Measurements from ENCODE around the gene P3H3. TPM values are rescaled to one million over a fixed set of nuclear protein-coding genes. Genes with fewer than 3 reads are reported as not detected.
"Not testable (repeated sequence)": the region's sequence is repeated elsewhere in the genome, so short reads cannot be mapped to it uniquely, and the experiment has no call there.

Gene P3H3
- total RNA-seq, 1 donor from 2014 or later: 22.1 TPM

GRCh38 chr12:6867413-6868210, 39.4 kb downstream of the P3H3 start, which contains the start of gene TPI1:
Gene TPI1, plus strand, starts transcription at chr12:6867531. Its CDS starts 36 bp downstream, at chr12:6867567.
- DNase-seq: peak; percentile 86

GRCh38 chr12:6868211-6869048, 40.2 kb downstream of the P3H3 start:
- DNase-seq: peak; percentile 32

- DNase-seq: peak; percentile 88
These were observed 41.1 kb downstream of the P3H3 start for GRCh38 chr12:6869049-6870021.

- not testable (repeated sequence) for DNase-seq
These were observed 42.1 kb downstream of the P3H3 start for GRCh38 chr12:6870304-6870703.

- no peak for DNase-seq
These were observed 43.1 kb downstream of the P3H3 start for GRCh38 chr12:6871052-6871957.

- DNase-seq: peak; percentile 86
These were observed 44.2 kb downstream of the P3H3 start for GRCh38 chr12:6872073-6873048.

- peak; percentile 96 for DNase-seq
These were observed 45.1 kb downstream of the P3H3 start, which contains the start of gene SPSB2 for GRCh38 chr12:6873094-6874014. Gene SPSB2, minus strand, starts transcription at chr12:6873303. Its CDS starts 402 bp downstream, at chr12:6872901.

- not testable (repeated sequence) for DNase-seq
These were observed 45.8 kb downstream of the P3H3 start for GRCh38 chr12:6874015-6874368.

- DNase-seq: not testable (repeated sequence)
These were observed 51.6 kb downstream of the P3H3 start for GRCh38 chr12:6879824-6880223.

GRCh38 chr12:6883252-6883651, 55.0 kb downstream of the P3H3 start:
- DNase-seq: no peak

GRCh38 chr12:6883683-6884082, 55.5 kb downstream of the P3H3 start:
- no peak for DNase-seq

GRCh38 chr12:6884539-6884938, 56.3 kb downstream of the P3H3 start:
- DNase-seq: no peak

GRCh38 chr12:6886206-6886999, 58.2 kb downstream of the P3H3 start:
- not testable (repeated sequence) for DNase-seq

- no peak for DNase-seq
These were observed 59.3 kb downstream of the P3H3 start for GRCh38 chr12:6887460-6887859.

- DNase-seq: no peak
These were observed 60.2 kb downstream of the P3H3 start for GRCh38 chr12:6888360-6888759.

- not testable (repeated sequence) for DNase-seq
These were observed 60.6 kb downstream of the P3H3 start for GRCh38 chr12:6888794-6889193.

Data from dermis blood vessel endothelial cell (primary cell).